Measurements from ENCODE around the gene HOXA4.

HOXA4 gene

DNA sequence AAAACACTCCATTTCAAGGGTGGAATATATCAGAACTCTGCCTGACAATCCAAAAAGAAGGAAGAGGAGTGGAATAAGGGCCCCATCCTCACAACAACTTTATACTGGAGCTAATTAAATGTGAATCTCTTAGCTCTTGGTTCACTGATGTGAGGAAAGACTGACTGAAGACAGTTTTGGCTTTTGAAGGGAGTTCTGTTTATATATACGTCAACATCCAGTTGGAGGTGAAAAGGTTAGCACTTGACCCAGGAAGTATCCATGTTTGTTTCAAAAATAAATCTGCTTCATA lies 37.8 kb downstream of the HOXA4 start:
- in situ Hi-C loops (cut with MboI; ENCODE audit: low pct_unique_long_range_greater_than_20kb, low sequenced_read_pairs, unreplicated experiment): no loop called here

DNA sequence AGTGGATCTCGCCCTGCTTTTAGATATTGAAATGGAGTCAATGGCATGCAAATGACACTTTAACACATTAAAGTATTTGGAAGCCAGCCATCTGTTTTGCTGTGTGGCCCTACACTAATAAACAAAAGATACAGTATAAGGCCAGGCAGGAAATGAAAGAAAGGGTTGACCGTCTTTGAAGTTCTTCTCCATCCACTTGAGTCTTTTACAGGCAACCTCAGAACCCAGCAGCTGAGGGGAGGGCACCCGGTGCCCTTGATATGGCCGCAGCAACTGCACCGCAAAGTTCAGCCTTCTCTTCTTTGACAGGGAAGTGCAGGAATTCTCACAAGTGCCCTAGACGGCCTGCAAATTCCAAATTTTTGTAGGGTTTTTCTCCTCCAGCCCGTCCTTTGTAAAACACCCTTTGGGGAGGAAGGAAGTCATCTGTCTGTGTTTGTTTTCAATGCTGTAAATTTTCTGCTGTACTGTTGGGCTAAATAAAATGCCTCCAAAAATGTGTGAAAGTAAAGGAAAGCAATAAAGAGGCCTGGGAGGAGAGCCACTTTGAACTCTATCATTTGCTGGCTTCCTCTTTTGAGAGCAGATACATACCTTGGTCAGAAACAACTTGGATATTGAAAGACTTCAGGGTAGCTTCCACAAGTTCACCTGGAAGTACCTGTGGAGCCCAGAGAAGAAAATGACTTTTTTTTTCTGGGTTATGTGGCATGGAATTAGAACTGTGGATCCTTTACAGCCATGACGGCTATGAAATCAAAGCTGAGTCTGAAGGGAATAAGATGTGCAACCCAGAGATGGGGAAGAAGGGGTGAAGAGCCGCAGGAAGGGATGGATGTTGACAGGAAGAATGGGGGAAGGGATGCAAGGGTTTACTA lies 38.4 kb downstream of the HOXA4 start:
- no peak for DNase-seq (ENCODE audit: low spot score)
- TF ChIP-seq, protein P1, sequence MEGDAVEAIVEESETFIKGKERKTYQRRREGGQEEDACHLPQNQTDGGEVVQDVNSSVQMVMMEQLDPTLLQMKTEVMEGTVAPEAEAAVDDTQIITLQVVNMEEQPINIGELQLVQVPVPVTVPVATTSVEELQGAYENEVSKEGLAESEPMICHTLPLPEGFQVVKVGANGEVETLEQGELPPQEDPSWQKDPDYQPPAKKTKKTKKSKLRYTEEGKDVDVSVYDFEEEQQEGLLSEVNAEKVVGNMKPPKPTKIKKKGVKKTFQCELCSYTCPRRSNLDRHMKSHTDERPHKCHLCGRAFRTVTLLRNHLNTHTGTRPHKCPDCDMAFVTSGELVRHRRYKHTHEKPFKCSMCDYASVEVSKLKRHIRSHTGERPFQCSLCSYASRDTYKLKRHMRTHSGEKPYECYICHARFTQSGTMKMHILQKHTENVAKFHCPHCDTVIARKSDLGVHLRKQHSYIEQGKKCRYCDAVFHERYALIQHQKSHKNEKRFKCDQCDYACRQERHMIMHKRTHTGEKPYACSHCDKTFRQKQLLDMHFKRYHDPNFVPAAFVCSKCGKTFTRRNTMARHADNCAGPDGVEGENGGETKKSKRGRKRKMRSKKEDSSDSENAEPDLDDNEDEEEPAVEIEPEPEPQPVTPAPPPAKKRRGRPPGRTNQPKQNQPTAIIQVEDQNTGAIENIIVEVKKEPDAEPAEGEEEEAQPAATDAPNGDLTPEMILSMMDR (IDR thresholded peaks at IDR 0.05; ENCODE audit: extremely low read depth, insufficient read depth, missing control alignments): no peak
- in situ Hi-C loops (cut with MboI; ENCODE audit: low pct_unique_long_range_greater_than_20kb, low sequenced_read_pairs, unreplicated experiment): no loop called here

More for the DNA sequence above, 37.8 kb downstream of the HOXA4 start:
- no peak for DNase-seq (ENCODE audit: low spot score)
- TF ChIP-seq, protein P1 (IDR thresholded peaks at IDR 0.05; ENCODE audit: extremely low read depth, insufficient read depth, missing control alignments): no peak

DNA sequence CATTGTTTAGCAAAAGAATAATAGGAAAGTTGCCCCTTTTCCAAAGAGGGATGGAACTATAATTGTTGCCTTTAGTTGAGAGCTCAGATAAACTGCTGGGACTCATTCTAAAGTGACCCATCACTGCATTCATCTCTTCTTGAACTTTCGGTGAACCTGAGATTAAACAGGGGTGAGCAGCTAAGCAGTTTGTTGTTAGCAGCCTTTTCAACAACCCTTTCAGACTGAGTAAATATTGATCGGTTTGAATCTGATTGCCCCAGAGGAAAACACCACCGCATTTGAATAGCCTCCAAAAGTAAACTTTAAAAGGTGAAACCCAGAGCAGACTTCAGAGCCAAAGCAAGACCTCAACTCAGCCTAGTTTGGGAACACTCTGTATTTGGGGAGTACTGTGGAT lies 39.5 kb downstream of the HOXA4 start:
- no peak for DNase-seq (ENCODE audit: low spot score)
- in situ Hi-C loops (cut with MboI; ENCODE audit: low pct_unique_long_range_greater_than_20kb, low sequenced_read_pairs, unreplicated experiment): no loop called here
- TF ChIP-seq, protein P1 (IDR thresholded peaks at IDR 0.05; ENCODE audit: extremely low read depth, insufficient read depth, missing control alignments): no peak

DNA sequence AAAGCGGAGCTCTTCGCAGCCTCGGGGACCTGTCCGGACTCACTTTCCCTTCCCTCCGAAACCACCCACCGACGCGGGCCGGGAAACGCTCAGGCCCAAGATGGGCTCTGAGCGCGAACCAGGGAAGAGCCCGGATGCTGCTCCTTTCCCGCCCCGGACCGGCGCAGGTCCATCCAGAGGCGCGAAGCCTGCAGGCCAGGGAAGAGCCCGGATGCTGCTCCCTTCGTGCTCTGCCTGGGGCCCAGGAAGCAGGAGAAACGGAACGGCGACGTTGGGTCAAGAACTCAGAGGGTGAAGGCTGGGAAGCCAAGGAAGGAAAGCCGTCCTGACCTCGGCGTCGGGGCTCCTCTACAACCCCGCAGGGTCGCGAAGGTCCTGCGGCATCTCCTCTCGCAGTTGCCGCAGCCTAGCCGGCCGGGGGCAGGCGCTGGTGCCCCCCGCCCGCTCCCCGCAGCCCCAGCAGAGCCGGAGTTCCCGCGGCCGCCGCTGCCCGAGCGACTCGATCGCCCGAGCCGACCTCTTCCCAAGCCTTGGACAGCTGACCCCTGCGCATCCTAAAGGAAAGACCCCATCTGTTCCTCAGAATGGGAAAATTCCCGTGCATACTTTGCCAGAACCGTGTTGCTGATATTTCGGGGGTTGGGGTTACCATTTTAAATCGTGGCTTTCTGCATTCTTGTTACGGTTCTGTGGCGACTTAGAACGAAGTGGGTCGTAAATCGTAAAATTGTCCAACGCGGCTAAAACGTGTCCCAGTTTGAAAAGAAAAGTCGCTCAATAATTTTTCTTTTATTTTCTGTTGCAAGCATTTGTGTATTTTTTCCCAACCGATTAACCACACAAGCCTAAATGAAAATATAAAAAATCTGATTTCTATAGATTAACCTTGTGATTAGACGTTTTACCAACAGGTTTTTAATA lies 42.3 kb downstream of the HOXA4 start:
- in situ Hi-C loops (cut with MboI; ENCODE audit: low pct_unique_long_range_greater_than_20kb, low sequenced_read_pairs, unreplicated experiment): no loop called here
- TF ChIP-seq, protein P1 (IDR thresholded peaks at IDR 0.05; ENCODE audit: extremely low read depth, insufficient read depth, missing control alignments): no peak
- DNase-seq (ENCODE audit: low spot score): no peak

DNA sequence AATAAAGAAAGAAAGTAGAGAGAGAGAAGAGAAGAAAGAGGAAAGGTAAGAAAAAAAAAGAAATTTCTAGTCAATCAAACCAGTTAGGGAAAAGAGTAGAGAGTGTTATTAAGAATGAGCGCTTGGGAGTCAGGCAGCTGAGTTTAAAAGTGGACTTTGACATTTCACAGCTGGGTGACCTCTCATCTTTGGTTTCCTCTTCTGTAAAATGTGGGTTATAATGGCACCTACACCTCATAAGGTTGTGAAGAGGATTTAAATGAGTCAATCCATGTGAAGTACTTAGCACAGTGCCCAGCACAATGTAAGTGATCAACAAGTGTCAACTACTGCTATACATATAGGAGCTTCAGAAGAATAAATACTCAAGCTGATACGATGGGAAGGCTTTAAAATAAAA lies 46.9 kb downstream of the HOXA4 start:
- in situ Hi-C loops (cut with MboI; ENCODE audit: low pct_unique_long_range_greater_than_20kb, low sequenced_read_pairs, unreplicated experiment): no loop called here
- no peak for DNase-seq (ENCODE audit: low spot score)
- TF ChIP-seq, protein P1 (IDR thresholded peaks at IDR 0.05; ENCODE audit: extremely low read depth, insufficient read depth, missing control alignments): no peak

DNA sequence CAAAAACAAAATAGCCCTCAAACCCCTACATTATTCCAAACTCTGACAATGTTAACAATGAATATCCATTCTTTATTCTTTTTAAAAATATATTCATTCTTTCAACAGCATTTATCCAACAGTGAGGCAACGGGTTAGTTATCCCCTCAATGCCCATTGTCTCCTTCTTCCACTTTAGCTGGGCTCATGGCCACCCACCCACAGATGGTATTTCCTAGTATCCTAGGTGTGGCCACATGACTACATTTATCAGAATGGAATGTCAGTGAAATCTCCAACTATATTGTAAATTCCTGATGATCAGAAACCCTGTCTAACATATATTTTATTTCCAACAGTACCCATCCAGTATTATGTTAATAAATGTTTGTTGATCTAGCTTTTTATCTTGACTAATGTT lies 48.4 kb downstream of the HOXA4 start:
- in situ Hi-C loops (cut with MboI; ENCODE audit: low pct_unique_long_range_greater_than_20kb, low sequenced_read_pairs, unreplicated experiment): no loop called here
- DNase-seq (ENCODE audit: low spot score): no peak
- TF ChIP-seq, protein P1 (IDR thresholded peaks at IDR 0.05; ENCODE audit: extremely low read depth, insufficient read depth, missing control alignments): no peak
